HG03439 (cell line): ENCODE measurements around the gene SFXN5.

Experiments used
- ATAC-seq: cut with Tn5 transposase; IDR thresholded peaks from one replicate; pipeline ENCODE4 v1.9.1; 2021; ENCODE audit warnings: mild to moderate bottlenecking, moderate library complexity; ENCODE audit not compliant: unreplicated experiment

SFXN5 gene

GRCh38 chr2:73021371-73022010, 50.0 kb downstream of the SFXN5 start:
- ATAC-seq: no peak

GRCh38 chr2:73020657-73021370, 50.7 kb downstream of the SFXN5 start:
- no peak for ATAC-seq

GRCh38 chr2:73020306-73020656, 51.2 kb downstream of the SFXN5 start:
- no peak for ATAC-seq

GRCh38 chr2:73018188-73018825, 53.2 kb downstream of the SFXN5 start:
- ATAC-seq: no peak

- ATAC-seq: no peak
Measured at GRCh38 chr2:73013936-73014335, 57.6 kb downstream of the SFXN5 start.

GRCh38 chr2:73009177-73009839, 62.2 kb downstream of the SFXN5 start:
- no peak for ATAC-seq

- no peak for ATAC-seq
Measured at GRCh38 chr2:73008766-73009135, 62.8 kb downstream of the SFXN5 start.

GRCh38 chr2:73007991-73008765, 63.3 kb downstream of the SFXN5 start:
- ATAC-seq: no peak

- no peak for ATAC-seq
Measured at GRCh38 chr2:73006969-73007710, 64.4 kb downstream of the SFXN5 start.

GRCh38 chr2:73004889-73005596, 66.5 kb downstream of the SFXN5 start:
- ATAC-seq: no peak

- ATAC-seq: no peak
Measured at GRCh38 chr2:73004466-73004865, 67.0 kb downstream of the SFXN5 start.

- ATAC-seq: no peak
Measured at GRCh38 chr2:73003027-73003426, 68.5 kb downstream of the SFXN5 start.

GRCh38 chr2:73000808-73001570, 70.5 kb downstream of the SFXN5 start:
- no peak for ATAC-seq

- no peak for ATAC-seq
Measured at GRCh38 chr2:72999729-73000725, 71.5 kb downstream of the SFXN5 start.

GRCh38 chr2:72998724-72999123, 72.8 kb downstream of the SFXN5 start:
- ATAC-seq: no peak

- no peak for ATAC-seq
Measured at GRCh38 chr2:72998234-72998651, 73.3 kb downstream of the SFXN5 start.

- no peak for ATAC-seq
Measured at GRCh38 chr2:72996117-72996502, 75.4 kb downstream of the SFXN5 start.
